H9 (cell line): ENCODE measurements around the gene ANKRD62. TPM values are rescaled to one million over a fixed set of nuclear protein-coding genes. Genes with fewer than 3 reads are reported as not detected.

Experiments
- DNase-seq: peaks from one replicate; pipeline ENCODE4 v3.0.0-alpha.2; 2017
- H2AFZ ChIP-seq: one replicate; pipeline ENCODE4 v1.6.1; 2013; ENCODE audit warnings: mild to moderate bottlenecking, low read length, control low read depth, moderate library complexity
- H2AK5ac ChIP-seq: 2 replicates; pipeline ENCODE4 v1.6.1; 2013; ENCODE audit warnings: low read length, control low read depth, mixed read lengths; ENCODE audit not compliant: insufficient read length
- H2BK120ac ChIP-seq: one replicate; pipeline ENCODE4 v1.6.1; 2013; ENCODE audit warnings: low read depth, mild to moderate bottlenecking, low read length, control low read depth, inconsistent platforms; ENCODE audit not compliant: poor library complexity, severe bottlenecking
- H2BK12ac ChIP-seq: 2 replicates; pipeline ENCODE4 v1.6.1; 2013; ENCODE audit warnings: low read length, control low read depth, mixed read lengths, low read depth; ENCODE audit not compliant: insufficient read length
- H2BK15ac ChIP-seq: 2 replicates; pipeline ENCODE4 v1.6.1; 2013; ENCODE audit warnings: low read depth, low read length, control low read depth
- H2BK20ac ChIP-seq: one replicate; pipeline ENCODE4 v1.6.1; 2013; ENCODE audit warnings: low read depth, mild to moderate bottlenecking, low read length, control low read depth, inconsistent platforms; ENCODE audit not compliant: poor library complexity, severe bottlenecking
- H2BK5ac ChIP-seq: 2 replicates; pipeline ENCODE4 v1.6.1; 2013; ENCODE audit warnings: low read length, control low read depth, mixed read lengths; ENCODE audit not compliant: insufficient read length
- H3K14ac ChIP-seq: 2 replicates; pipeline ENCODE4 v1.6.1; 2013; ENCODE audit warnings: low read length, control low read depth; ENCODE audit not compliant: insufficient read depth
- H3K18ac ChIP-seq: 2 replicates; pipeline ENCODE4 v1.6.1; 2013; ENCODE audit warnings: low read depth, mild to moderate bottlenecking, mixed read lengths, low read length, control low read depth; ENCODE audit not compliant: insufficient read length
- H3K23ac ChIP-seq: 2 replicates; pipeline ENCODE4 v1.6.1; 2013; ENCODE audit warnings: low read length, control low read depth, mixed read lengths, low read depth; ENCODE audit not compliant: insufficient read length
- H3K23me2 ChIP-seq: 2 replicates; pipeline ENCODE4 v1.6.1; 2013; ENCODE audit warnings: low read depth, mild to moderate bottlenecking, mixed read lengths, low read length, control low read depth; ENCODE audit not compliant: insufficient read length, poor library complexity, severe bottlenecking
- H3K27ac ChIP-seq: 2 replicates; pipeline ENCODE4 v1.5.1; 2013; ENCODE audit warnings: low read length, control low read depth, mixed read lengths, low read depth; ENCODE audit not compliant: insufficient read length
- H3K27me3 ChIP-seq: 2 replicates; pipeline ENCODE4 v1.6.1; 2013; ENCODE audit warnings: low read length, control low read depth, inconsistent platforms; ENCODE audit not compliant: insufficient read depth
- H3K4ac ChIP-seq: 2 replicates; pipeline ENCODE4 v1.6.1; 2013; ENCODE audit warnings: low read depth, mild to moderate bottlenecking, control low read depth, inconsistent platforms, low read length, moderate library complexity
- H3K4me1 ChIP-seq: 2 replicates; pipeline ENCODE4 v1.6.1; 2013; ENCODE audit warnings: low read length, control low read depth, inconsistent platforms; ENCODE audit not compliant: insufficient read depth
- H3K4me2 ChIP-seq: 2 replicates; pipeline ENCODE4 v1.6.1; 2013; ENCODE audit warnings: low read length, control low read depth, mixed read lengths; ENCODE audit not compliant: insufficient read length, insufficient read depth
- H3K56ac ChIP-seq: 2 replicates; pipeline ENCODE4 v1.6.1; 2013; ENCODE audit warnings: low read depth, mild to moderate bottlenecking, mixed read lengths, low read length, control low read depth; ENCODE audit not compliant: insufficient read length
- H3K79me1 ChIP-seq: 2 replicates; pipeline ENCODE4 v1.6.1; 2013; ENCODE audit warnings: low read depth, mild to moderate bottlenecking, moderate library complexity, low read length, control low read depth, inconsistent platforms; ENCODE audit not compliant: insufficient read depth, poor library complexity, severe bottlenecking
- H3K79me2 ChIP-seq: 2 replicates; pipeline ENCODE4 v1.6.1; 2013; ENCODE audit warnings: low read length, control low read depth, inconsistent platforms; ENCODE audit not compliant: insufficient read depth
- H3K9ac ChIP-seq: 2 replicates; pipeline ENCODE4 v1.6.1; 2013; ENCODE audit warnings: low read length, control low read depth, mixed read lengths; ENCODE audit not compliant: insufficient read length; ENCODE audit errors: extremely low read depth
- H3K9me3 ChIP-seq: one replicate; pipeline ENCODE4 v1.6.1; 2013; ENCODE audit warnings: low read depth, low read length, inconsistent platforms; ENCODE audit not compliant: control insufficient read depth
- H3T11ph ChIP-seq: one replicate; pipeline ENCODE4 v1.6.1; 2013; ENCODE audit warnings: mild to moderate bottlenecking, low read length, control low read depth, inconsistent platforms
- H4K20me1 ChIP-seq: one replicate; pipeline ENCODE4 v1.6.1; 2013; ENCODE audit not compliant: control insufficient read depth, insufficient read length, insufficient read depth
- H4K5ac ChIP-seq: 2 replicates; pipeline ENCODE4 v1.6.1; 2013; ENCODE audit warnings: low read depth, mild to moderate bottlenecking, mixed read lengths, low read length, control low read depth; ENCODE audit not compliant: insufficient read length
- H4K8ac ChIP-seq: replicated peaks from 2 replicates; pipeline ENCODE4 v1.6.1; 2013; ENCODE audit warnings: low read length, control low read depth, mixed read lengths, low read depth; ENCODE audit not compliant: insufficient read length
- H4K91ac ChIP-seq: 2 replicates; pipeline ENCODE4 v1.6.1; 2013; ENCODE audit warnings: low read depth, mild to moderate bottlenecking, moderate library complexity, mixed read lengths, low read length, control low read depth; ENCODE audit not compliant: insufficient read length
- H3K27ac Mint-ChIP-seq, 3 experiments: 2 replicates in 2 of 3; 3 replicates in 1 of 3; pipeline ENCODE4 v1.8.0; 2020 to 2021; ENCODE audit warnings: mixed read lengths in 3 of 3, mild to moderate bottlenecking in 1 of 3, moderate library complexity in 1 of 3
- H3K27me3 Mint-ChIP-seq: 2 replicates; pipeline ENCODE4 v1.8.0; 2021; ENCODE audit warnings: low read depth, mild to moderate bottlenecking, moderate library complexity, mixed read lengths
- H3K36me3 Mint-ChIP-seq, 3 experiments: 2 replicates in 2 of 3; 3 replicates in 1 of 3; pipeline ENCODE4 v1.8.0; 2020 to 2021; ENCODE audit warnings: low read depth in 3 of 3, mixed read lengths in 3 of 3; ENCODE audit not compliant: insufficient read depth in 1 of 3
- H3K4me1 Mint-ChIP-seq, 2 experiments: 2 replicates each; pipeline ENCODE4 v1.8.0; 2020; ENCODE audit warnings: mixed read lengths in 2 of 2
- H3K4me3 Mint-ChIP-seq, 2 experiments: 2 replicates in 1 of 2; 3 replicates in 1 of 2; pipeline ENCODE4 v1.8.0; 2020 to 2021; ENCODE audit warnings: mild to moderate bottlenecking in 2 of 2, mixed read lengths in 2 of 2, moderate library complexity in 1 of 2
- H3K9me3 Mint-ChIP-seq, 2 experiments: 2 replicates in 1 of 2; 3 replicates in 1 of 2; pipeline ENCODE4 v1.8.0; 2020; ENCODE audit warnings: mild to moderate bottlenecking in 2 of 2, mixed read lengths in 2 of 2, moderate library complexity in 1 of 2
- WGBS: extraction: QIAGEN DNeasy Blood & Tissue Kit; methylation state at CpG from one replicate; pipeline ENCODE4 v1.1.7; 2013; ENCODE audit warnings: missing lambda C conversion rate, low lambda C conversion rate, mixed read lengths; ENCODE audit not compliant: insufficient read length; ENCODE audit errors: extremely low coverage; 5-methylcytosine and 5-hydroxymethylcytosine counted together
- total RNA-seq: library from RNA; stranded (reverse); gene quantifications from 2 replicates; pipeline ENCODE4 v1.2.1, GENCODE V29; 2021
- TF ChIP-seq, protein P1 (sequence below): fragments of 200-600 bp; sonication (generic); conservative IDR thresholded peaks from 3 replicates; pipeline ENCODE4 v1.8.0; 2021; ENCODE audit warnings: antibody characterized with exemption, mild to moderate bottlenecking

Gene ANKRD62
- total RNA-seq, 1 experiment from 2014 or later: not detected

- H3K36me3 Mint-ChIP-seq: no peaks in the 10 kb centered on the region; a peak in 1 of 7 replicates
These were observed 6.8 kb upstream of the ANKRD62 start for GRCh38 chr18:12086677-12087470.

More at GRCh38 chr18:12086677-12087470, 6.8 kb upstream of the ANKRD62 start:
- Histone ChIP-seq H3K56ac (no peak overlapping the region), H3K79me2 (no peaks in the 10 kb centered on the region), H3K18ac (no peak overlapping the region), H3K4ac (no peak overlapping the region), H3K4me2 (no peak overlapping the region), H2AK5ac (no peak overlapping the region), H2BK20ac (no peak overlapping the region), H2AFZ (no peak overlapping the region), H2BK5ac (no peak overlapping the region), H3K23ac (no peak overlapping the region), H2BK15ac (no peak overlapping the region), H3K4me1 (no peaks in the 10 kb centered on the region), H2BK120ac (no peak overlapping the region), H4K91ac (no peak overlapping the region), H4K8ac (no peak overlapping the region), H3K27ac (no peak overlapping the region), H3K23me2 (no peaks in the 10 kb centered on the region), H3K27me3 (no peaks in the 10 kb centered on the region), H4K20me1 (no peaks in the 10 kb centered on the region), H3K14ac (no peak overlapping the region), H3K9me3 (no peaks in the 10 kb centered on the region), H3T11ph (no peak overlapping the region), H3K9ac (no peak overlapping the region), H3K79me1 (no peaks in the 10 kb centered on the region), H2BK12ac (no peak overlapping the region), H4K5ac (no peak overlapping the region)
- no CpG with 5 or more reads among the region's 18 CpGs for whole genome bisulfite sequencing
- no peaks in the 10 kb centered on the region; the same call in none of the 2 replicates for H3K27me3 Mint-ChIP-seq
- DNase-seq: no peak
- TF ChIP-seq, protein P1, sequence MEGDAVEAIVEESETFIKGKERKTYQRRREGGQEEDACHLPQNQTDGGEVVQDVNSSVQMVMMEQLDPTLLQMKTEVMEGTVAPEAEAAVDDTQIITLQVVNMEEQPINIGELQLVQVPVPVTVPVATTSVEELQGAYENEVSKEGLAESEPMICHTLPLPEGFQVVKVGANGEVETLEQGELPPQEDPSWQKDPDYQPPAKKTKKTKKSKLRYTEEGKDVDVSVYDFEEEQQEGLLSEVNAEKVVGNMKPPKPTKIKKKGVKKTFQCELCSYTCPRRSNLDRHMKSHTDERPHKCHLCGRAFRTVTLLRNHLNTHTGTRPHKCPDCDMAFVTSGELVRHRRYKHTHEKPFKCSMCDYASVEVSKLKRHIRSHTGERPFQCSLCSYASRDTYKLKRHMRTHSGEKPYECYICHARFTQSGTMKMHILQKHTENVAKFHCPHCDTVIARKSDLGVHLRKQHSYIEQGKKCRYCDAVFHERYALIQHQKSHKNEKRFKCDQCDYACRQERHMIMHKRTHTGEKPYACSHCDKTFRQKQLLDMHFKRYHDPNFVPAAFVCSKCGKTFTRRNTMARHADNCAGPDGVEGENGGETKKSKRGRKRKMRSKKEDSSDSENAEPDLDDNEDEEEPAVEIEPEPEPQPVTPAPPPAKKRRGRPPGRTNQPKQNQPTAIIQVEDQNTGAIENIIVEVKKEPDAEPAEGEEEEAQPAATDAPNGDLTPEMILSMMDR: no peak
- peaks cover 8 to 13% of the 10 kb centered on the region in 2 experiments; a peak in 4 of 5 replicates for H3K9me3 Mint-ChIP-seq
- no peaks in the 10 kb centered on the region for H3K4me1 Mint-ChIP-seq
- H3K27ac Mint-ChIP-seq: no peak overlapping the region; a peak in 1 of 7 replicates
- H3K4me3 Mint-ChIP-seq: no peak overlapping the region
